Gastrocnemius medialis (tissue), 4 donors: ENCODE measurements around the gene PPIL1.

Experiments
- CTCF ChIP-seq, 5 experiments: fragments of 450-650 bp in 3 of 5; fragments of 200-600 bp in 2 of 5; sonication (generic) in 2 of 5; IDR thresholded peaks in 4 of 5; conservative IDR thresholded peaks in 1 of 5; 1 replicate in 4 of 5; 2 replicates in 1 of 5; pipeline ENCODE4 v1.5.1; 2016 to 2019; ENCODE audit warnings: antibody characterized with exemption in 5 of 5, mild to moderate bottlenecking in 3 of 5, moderate library complexity in 3 of 5
- POLR2A ChIP-seq, 2 donors: fragments of 450-650 bp; IDR thresholded peaks; one replicate each; pipeline ENCODE4 v1.6.1; 2017; ENCODE audit warnings: antibody characterized with exemption in 2 of 2, mild to moderate bottlenecking in 2 of 2, moderate library complexity in 2 of 2

- TF ChIP-seq CTCF (IDR thresholded peaks at IDR 0.05 in 4 of 5, conservative IDR thresholded peaks at IDR 0.05 in 1 of 5) (no peak), POLR2A (IDR thresholded peaks at IDR 0.05) (no peak)
Measured at GRCh38 chr6:36920546-36920945, 45.9 kb upstream of the PPIL1 start.
